GM18508 (cell line): ENCODE data around the gene MPHOSPH8.
"Not testable (repeated sequence)": the region's sequence is repeated elsewhere in the genome, so short reads cannot be mapped to it uniquely, and the experiment has no call there.

Source experiments
- ATAC-seq: cut with Tn5 transposase; IDR thresholded peaks from one replicate; pipeline ENCODE4 v1.9.1; 2021; ENCODE audit warnings: moderate number of reproducible peaks; ENCODE audit not compliant: insufficient read depth, unreplicated experiment

The MPHOSPH8 gene

GRCh38 chr13:19674898-19675297 lies 41.4 kb downstream of the MPHOSPH8 start:
- no peak for ATAC-seq

- ATAC-seq, result no peak
These were observed 42.7 kb downstream of the MPHOSPH8 start for GRCh38 chr13:19676168-19676567.

GRCh38 chr13:19680751-19681150 lies 47.3 kb downstream of the MPHOSPH8 start:
- ATAC-seq, result no peak

GRCh38 chr13:19681517-19681916 lies 48.1 kb downstream of the MPHOSPH8 start:
- ATAC-seq, result no peak

GRCh38 chr13:19685034-19685433 lies 51.6 kb downstream of the MPHOSPH8 start:
- no peak for ATAC-seq

GRCh38 chr13:19685437-19685836 lies 52.0 kb downstream of the MPHOSPH8 start:
- ATAC-seq, result no peak

- ATAC-seq, result not testable (repeated sequence)
These were observed 58.0 kb downstream of the MPHOSPH8 start for GRCh38 chr13:19691447-19691846.

- ATAC-seq, result no peak
These were observed 62.0 kb downstream of the MPHOSPH8 start for GRCh38 chr13:19695428-19695827.

- ATAC-seq, result no peak
These were observed 62.4 kb downstream of the MPHOSPH8 start for GRCh38 chr13:19695829-19696228.

- not testable (repeated sequence) for ATAC-seq
These were observed 67.5 kb downstream of the MPHOSPH8 start for GRCh38 chr13:19700963-19701362.

GRCh38 chr13:19701619-19702018 lies 68.2 kb downstream of the MPHOSPH8 start:
- not testable (repeated sequence) for ATAC-seq

- ATAC-seq, result not testable (repeated sequence)
These were observed 70.8 kb downstream of the MPHOSPH8 start for GRCh38 chr13:19704256-19704655.

GRCh38 chr13:19709039-19709438 lies 75.6 kb downstream of the MPHOSPH8 start:
- not testable (repeated sequence) for ATAC-seq

GRCh38 chr13:19709782-19710181 lies 76.3 kb downstream of the MPHOSPH8 start:
- ATAC-seq, result not testable (repeated sequence)

- no peak for ATAC-seq
These were observed 79.9 kb downstream of the MPHOSPH8 start for GRCh38 chr13:19713186-19713965.

- no peak for ATAC-seq
These were observed 86.6 kb downstream of the MPHOSPH8 start for GRCh38 chr13:19720039-19720438.
